Measurements from ENCODE around the gene LRRC8D.

DNA sequence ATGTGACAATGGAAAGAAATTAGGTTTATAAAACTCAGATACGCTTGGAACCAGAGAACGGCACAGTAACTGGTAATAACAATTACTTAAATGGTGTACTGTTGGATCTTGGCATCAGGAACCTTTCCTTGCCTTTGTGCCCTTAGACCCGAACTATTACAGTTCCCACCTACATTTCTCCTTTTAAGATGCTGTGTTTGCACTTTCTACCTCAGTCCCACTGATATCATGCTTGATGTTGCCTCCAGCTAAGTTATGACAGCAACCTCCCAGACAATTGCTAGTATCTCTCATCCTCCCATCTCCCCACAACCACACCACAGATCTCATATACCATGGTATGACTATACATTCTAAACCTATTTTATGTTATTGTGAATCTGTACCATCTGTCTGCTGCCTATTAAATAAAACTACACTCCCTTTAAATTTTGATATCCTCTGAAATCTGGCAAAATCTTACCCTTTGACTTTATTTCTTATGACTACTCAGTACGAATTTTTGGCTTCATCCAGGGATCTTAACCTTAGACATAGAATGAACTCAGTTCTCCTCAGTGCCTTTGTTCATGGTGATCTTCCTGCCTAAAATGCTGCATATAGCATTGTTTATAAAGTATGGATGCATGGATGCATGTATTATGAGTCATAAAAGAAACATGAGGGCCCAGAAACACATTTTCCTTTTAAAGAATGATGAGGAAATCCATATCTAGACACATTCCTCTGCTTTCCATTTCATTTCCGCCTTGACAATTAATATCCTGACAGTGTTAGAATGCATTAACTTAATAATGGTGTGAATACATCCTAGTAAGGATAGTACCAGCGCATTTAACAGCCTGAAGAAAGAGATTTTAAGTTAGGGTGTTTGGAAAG is 64.1 kb downstream of the LRRC8D start:
- no peak for TF ChIP-seq ARNTL (CRISPR knock-in tag; IDR thresholded peaks at IDR 0.05; ENCODE audit: borderline replicate concordance, low read depth)
- no peak for TF ChIP-seq RARB (CRISPR knock-in tag; IDR thresholded peaks at IDR 0.05)
- TF ChIP-seq, protein P1, sequence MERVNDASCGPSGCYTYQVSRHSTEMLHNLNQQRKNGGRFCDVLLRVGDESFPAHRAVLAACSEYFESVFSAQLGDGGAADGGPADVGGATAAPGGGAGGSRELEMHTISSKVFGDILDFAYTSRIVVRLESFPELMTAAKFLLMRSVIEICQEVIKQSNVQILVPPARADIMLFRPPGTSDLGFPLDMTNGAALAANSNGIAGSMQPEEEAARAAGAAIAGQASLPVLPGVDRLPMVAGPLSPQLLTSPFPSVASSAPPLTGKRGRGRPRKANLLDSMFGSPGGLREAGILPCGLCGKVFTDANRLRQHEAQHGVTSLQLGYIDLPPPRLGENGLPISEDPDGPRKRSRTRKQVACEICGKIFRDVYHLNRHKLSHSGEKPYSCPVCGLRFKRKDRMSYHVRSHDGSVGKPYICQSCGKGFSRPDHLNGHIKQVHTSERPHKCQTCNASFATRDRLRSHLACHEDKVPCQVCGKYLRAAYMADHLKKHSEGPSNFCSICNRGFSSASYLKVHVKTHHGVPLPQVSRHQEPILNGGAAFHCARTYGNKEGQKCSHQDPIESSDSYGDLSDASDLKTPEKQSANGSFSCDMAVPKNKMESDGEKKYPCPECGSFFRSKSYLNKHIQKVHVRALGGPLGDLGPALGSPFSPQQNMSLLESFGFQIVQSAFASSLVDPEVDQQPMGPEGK (CRISPR knock-in tag; IDR thresholded peaks at IDR 0.05; ENCODE audit: borderline replicate concordance): no peak
- TF ChIP-seq ZNF565 (CRISPR knock-in tag; conservative IDR thresholded peaks at IDR 0.05; ENCODE audit: low read depth): no peak
- TF ChIP-seq, protein P2, sequence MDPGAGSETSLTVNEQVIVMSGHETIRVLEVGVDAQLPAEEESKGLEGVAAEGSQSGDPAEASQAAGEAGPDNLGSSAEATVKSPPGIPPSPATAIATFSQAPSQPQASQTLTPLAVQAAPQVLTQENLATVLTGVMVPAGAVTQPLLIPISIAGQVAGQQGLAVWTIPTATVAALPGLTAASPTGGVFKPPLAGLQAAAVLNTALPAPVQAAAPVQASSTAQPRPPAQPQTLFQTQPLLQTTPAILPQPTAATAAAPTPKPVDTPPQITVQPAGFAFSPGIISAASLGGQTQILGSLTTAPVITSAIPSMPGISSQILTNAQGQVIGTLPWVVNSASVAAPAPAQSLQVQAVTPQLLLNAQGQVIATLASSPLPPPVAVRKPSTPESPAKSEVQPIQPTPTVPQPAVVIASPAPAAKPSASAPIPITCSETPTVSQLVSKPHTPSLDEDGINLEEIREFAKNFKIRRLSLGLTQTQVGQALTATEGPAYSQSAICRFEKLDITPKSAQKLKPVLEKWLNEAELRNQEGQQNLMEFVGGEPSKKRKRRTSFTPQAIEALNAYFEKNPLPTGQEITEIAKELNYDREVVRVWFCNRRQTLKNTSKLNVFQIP (CRISPR knock-in tag; IDR thresholded peaks at IDR 0.05; ENCODE audit: borderline replicate concordance, low read depth): no peak
- no peak for TF ChIP-seq TOX (CRISPR knock-in tag; IDR thresholded peaks at IDR 0.05; ENCODE audit: borderline replicate concordance)
- no peak for TF ChIP-seq TCF4 (CRISPR knock-in tag; IDR thresholded peaks at IDR 0.05; ENCODE audit: borderline replicate concordance)
- no peak for TF ChIP-seq BACH2 (CRISPR knock-in tag; IDR thresholded peaks at IDR 0.05; ENCODE audit: borderline replicate concordance)
- TF ChIP-seq ZFP30 (CRISPR knock-in tag; IDR thresholded peaks at IDR 0.05): no peak
- no peak for TF ChIP-seq ZNF70 (CRISPR knock-in tag; IDR thresholded peaks at IDR 0.05)
- no peak for TF ChIP-seq ZC3H10 (CRISPR knock-in tag; IDR thresholded peaks at IDR 0.05)
- no peak for TF ChIP-seq ZNF8 (CRISPR knock-in tag; IDR thresholded peaks at IDR 0.05)
- TF ChIP-seq, protein P3, sequence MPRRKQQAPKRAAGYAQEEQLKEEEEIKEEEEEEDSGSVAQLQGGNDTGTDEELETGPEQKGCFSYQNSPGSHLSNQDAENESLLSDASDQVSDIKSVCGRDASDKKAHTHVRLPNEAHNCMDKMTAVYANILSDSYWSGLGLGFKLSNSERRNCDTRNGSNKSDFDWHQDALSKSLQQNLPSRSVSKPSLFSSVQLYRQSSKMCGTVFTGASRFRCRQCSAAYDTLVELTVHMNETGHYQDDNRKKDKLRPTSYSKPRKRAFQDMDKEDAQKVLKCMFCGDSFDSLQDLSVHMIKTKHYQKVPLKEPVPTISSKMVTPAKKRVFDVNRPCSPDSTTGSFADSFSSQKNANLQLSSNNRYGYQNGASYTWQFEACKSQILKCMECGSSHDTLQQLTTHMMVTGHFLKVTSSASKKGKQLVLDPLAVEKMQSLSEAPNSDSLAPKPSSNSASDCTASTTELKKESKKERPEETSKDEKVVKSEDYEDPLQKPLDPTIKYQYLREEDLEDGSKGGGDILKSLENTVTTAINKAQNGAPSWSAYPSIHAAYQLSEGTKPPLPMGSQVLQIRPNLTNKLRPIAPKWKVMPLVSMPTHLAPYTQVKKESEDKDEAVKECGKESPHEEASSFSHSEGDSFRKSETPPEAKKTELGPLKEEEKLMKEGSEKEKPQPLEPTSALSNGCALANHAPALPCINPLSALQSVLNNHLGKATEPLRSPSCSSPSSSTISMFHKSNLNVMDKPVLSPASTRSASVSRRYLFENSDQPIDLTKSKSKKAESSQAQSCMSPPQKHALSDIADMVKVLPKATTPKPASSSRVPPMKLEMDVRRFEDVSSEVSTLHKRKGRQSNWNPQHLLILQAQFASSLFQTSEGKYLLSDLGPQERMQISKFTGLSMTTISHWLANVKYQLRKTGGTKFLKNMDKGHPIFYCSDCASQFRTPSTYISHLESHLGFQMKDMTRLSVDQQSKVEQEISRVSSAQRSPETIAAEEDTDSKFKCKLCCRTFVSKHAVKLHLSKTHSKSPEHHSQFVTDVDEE (CRISPR knock-in tag; IDR thresholded peaks at IDR 0.05): no peak

Data from SK-N-SH treated with all-trans-retinoic acid at 6 μM for 48 hours (cell line).